ENCODE results near the gene CR1L.
"Not testable (repeated sequence)": the region's sequence is repeated elsewhere in the genome, so short reads cannot be mapped to it uniquely, and the experiment has no call there.

Gene CR1L

DNA sequence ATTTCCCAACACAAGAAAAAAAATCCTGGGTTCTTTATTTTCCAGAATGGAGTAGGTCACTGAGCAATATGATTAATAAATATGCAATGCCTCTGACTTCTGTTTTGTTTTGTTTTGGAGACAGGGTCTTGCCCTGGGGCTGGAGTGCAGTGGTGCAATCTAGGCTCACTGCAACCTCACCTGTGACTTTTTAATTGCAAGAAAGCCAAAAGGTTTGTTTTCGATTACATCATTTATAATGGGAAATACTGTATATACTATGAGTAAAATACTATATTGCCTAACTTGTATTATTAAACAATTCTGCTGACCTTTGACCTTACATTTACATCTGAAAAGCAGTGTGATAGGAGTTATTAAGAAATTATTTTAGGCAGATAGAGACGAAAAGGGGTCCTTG is 95.3 kb downstream of the CR1L start:
- FAIRE-seq (no peak), DNase-seq (ENCODE audit: insufficient read length, low spot score) (no peak)

DNA sequence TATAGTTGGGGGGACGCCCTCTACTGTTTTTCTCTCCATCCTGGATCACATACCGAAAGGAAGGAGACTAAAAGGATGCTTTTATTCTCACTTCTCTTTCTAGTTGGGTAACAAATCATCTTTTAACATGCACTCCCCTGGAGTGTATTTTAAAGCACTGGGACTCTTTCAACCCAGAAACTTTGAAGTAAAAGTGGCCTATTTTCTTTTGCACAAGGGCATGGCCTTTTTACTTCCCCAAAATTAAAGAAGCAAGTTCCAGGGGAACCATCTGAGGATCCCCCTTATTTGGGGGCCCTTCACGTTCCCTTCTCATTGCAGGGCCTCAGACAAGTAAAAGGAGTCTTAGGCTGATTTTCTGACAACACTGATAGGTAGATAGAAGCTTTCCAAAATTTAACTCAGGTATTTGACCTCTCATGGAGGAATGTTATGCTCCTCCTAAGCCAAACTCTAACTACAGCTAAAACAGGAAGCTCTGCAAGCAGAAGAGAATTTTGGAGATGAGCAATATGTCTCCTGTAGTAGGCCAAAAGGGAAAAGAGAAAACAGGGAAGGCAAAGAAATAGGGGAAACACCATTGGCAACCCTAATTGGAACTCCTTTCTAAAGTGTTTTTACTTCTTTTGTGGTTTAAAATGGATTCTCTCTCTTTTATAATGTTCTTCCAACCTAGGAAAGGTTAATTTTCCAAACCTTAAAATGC is 98.1 kb downstream of the CR1L start:
- no peak for DNase-seq (ENCODE audit: insufficient read length, low spot score)
- no peak for FAIRE-seq

GRCh38 chr1:207744000-207744534 is 99.1 kb downstream of the CR1L start:
- peak; percentile 13 for FAIRE-seq
- DNase-seq (ENCODE audit: insufficient read length, low spot score): no peak

- no peak for DNase-seq (ENCODE audit: insufficient read length, low spot score)
- no peak for FAIRE-seq
Measured at GRCh38 chr1:207745285-207745684, 100.4 kb downstream of the CR1L start.

GRCh38 chr1:207745839-207746767 is 101.2 kb downstream of the CR1L start:
- no peak for DNase-seq (ENCODE audit: insufficient read length, low spot score)
- no peak for FAIRE-seq

- FAIRE-seq: no peak
- DNase-seq (ENCODE audit: insufficient read length, low spot score): no peak
Measured at GRCh38 chr1:207747627-207748492, 102.9 kb downstream of the CR1L start.

DNA sequence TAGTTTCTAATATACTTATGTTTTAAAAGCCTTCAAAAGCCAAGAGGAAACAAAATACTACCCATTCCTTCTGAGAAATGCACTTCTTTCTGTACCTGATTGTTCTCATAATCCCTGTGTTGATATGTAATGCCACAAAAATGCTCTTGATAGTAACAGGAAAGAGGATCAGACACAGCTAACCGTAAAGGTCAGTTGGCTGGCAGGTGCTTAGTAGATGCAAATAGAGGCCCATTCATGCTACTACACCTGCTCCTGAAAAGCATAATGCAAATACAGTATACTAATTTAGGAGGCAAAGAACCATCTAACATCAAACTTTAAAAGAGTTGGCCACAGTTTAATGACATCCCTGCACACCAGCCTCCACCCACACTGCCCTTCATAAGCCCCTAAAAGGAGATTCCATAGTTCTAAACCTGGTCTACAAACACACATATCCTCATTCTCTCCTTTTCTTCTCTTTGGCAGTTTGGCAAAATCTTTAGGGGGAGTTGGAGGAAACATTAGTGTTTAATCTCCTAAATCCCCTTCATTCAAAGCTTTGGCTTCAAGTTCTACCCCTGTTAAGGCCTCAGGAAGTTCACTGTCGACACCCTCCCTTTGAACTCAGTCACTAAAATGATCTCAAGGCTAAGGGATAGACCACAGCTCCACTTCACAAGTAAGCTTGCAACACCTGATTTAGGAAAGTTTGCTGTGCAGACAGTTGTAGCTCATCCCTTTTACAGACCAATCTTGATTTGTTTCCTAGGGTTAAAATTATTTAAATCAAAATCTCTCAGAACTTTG is 104.0 kb downstream of the CR1L start:
- FAIRE-seq (no peak), DNase-seq (ENCODE audit: insufficient read length, low spot score) (no peak)

- no peak for FAIRE-seq
- DNase-seq (ENCODE audit: insufficient read length, low spot score): no peak
Measured at GRCh38 chr1:207750631-207751305, 105.8 kb downstream of the CR1L start.

- FAIRE-seq; DNase-seq (ENCODE audit: insufficient read length, low spot score): not testable (repeated sequence)
Measured at GRCh38 chr1:207751463-207751789, 106.5 kb downstream of the CR1L start.

DNA sequence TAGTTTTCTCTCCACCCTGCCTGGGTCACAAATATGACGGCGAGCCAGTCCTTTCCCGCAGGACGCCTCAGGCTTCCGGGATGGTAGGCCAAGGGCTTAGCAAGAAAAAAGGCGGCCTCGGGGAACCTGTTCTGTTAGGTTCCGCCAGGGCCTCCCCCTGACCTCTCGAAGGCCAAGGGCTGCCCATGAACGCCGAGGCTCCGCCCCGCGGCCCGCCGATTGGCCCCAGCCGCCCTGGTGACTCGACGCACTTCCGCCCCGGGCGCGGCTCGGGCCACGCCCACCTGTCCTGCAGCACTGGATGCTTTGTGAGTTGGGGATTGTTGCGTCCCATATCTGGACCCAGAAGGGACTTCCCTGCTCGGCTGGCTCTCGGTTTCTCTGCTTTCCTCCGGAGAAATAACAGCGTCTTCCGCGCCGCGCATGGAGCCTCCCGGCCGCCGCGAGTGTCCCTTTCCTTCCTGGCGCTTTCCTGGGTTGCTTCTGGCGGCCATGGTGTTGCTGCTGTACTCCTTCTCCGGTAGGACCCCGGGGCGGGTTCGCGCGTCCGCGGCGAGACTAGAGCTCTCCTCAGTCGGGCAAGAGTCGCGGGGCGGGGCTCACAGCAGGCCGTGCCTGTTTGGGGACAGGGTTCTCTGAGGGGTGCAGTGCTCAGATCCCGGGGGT is 107.0 kb downstream of the CR1L start, which contains the start of gene CD46:
Gene CD46, plus strand, starts transcription at position 265 of the 666 bp plus-strand sequence. Its CDS starts 159 bp downstream, at position 424.
- FAIRE-seq (peak; percentile 70), DNase-seq (ENCODE audit: insufficient read length, low spot score) (peak; percentile 93)

GRCh38 chr1:207752456-207752998 is 107.6 kb downstream of the CR1L start:
- DNase-seq (ENCODE audit: insufficient read length, low spot score) (no peak), FAIRE-seq (peak; percentile 4)

DNA sequence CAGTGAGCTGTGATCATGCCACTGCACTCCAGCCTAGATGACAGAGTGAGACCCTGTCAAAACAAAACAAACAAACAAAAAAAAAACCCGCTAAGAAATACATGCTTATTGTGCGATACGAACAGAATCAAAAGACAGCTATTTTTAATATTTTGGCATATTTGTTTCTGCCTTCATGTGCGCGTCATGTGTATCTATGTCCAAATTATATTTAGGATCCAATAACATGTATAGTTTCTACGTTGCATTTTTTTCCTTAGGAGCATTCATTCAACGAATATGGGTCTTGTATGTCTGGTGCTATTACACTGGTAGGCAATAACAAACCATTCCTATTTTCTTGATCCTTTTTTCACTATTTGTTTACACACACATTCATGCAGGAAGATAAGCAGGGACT is 108.7 kb downstream of the CR1L start:
- no peak for FAIRE-seq
- DNase-seq (ENCODE audit: insufficient read length, low spot score): no peak

GRCh38 chr1:207754011-207754410 is 109.1 kb downstream of the CR1L start:
- FAIRE-seq (no peak), DNase-seq (ENCODE audit: insufficient read length, low spot score) (no peak)

DNA sequence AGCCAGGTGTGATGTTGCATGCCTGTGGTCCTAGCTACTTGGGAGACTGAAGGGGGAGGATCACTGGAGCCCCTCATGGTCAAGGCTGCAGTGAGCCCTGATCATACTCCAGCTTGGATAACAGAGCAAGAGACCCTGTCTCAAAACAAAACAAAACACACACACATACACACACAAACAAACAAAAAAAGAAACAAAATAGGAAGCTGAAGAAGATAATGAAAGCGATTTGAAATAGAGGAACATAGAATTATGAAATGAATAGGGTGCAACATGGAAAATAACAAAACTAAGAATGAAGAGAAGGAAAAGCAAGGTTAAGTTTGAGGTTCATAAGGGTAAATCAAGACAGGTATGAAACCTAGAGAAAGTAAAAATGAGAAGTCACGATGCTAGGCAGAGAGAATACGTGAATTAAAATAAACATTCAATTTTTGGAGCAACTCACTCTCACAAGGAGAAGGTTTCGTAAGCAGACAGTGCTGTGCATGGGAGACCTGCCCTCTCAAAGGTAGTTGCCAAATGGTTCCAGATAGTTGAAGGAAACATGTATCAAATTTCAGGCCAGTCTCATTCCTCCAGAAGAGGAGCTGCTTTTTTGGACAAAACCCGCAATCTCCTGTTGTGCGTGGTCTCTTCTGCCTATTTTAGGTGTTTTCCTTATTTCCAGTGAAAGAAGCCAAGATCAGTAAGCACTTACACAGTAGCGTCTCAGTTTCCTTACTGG is 110.2 kb downstream of the CR1L start:
- DNase-seq (ENCODE audit: insufficient read length, low spot score): no peak
- no peak for FAIRE-seq

DNA sequence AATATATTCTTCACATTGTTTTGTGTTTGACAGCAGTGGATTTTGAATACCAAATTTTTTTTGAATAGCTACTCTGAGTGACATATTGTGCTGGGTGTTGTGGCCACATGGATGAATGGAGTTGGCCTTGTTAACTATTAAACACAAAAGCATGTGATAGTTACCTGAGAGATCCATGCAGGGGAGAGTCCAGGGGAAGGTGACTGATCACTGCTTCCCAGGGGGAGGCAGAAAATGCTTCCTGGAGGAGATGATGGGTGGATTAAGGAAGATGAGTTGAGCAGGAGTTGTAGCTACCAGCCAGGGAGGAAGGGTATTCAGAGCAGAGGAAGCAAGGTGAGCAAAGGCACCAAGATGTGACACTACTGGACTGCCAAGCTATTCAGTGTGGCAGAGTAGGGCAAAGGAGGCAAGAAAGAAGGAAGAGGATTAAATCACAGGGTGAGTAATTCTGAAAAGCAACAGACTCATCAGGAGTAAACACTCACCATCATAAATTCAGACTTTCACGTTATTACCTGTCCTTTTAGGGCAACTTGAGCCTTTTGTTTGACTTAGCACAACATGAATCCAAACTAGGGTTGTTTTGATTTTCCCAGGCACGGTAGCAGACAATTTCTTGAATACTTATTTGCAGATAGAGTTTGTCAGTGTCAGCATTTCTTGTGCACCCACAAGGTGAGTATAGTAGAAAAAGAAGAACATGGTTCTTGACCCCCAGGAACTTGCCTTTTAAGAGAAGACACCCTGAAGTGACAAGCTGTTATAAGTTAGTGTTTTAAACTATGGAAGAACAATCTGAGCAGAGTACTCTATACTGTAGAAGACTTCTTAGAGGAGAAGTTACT is 111.1 kb downstream of the CR1L start:
- FAIRE-seq (no peak), DNase-seq (ENCODE audit: insufficient read length, low spot score) (no peak)

- no peak for DNase-seq (ENCODE audit: insufficient read length, low spot score)
- FAIRE-seq: no peak
Measured at GRCh38 chr1:207762622-207763021, 117.7 kb downstream of the CR1L start.

GRCh38 chr1:207763091-207763490 is 118.2 kb downstream of the CR1L start:
- no peak for FAIRE-seq
- no peak for DNase-seq (ENCODE audit: insufficient read length, low spot score)
